HEK293 (cell line): ENCODE results near the gene UNC45B.
"Not testable (repeated sequence)": the region's sequence is repeated elsewhere in the genome, so short reads cannot be mapped to it uniquely, and the experiment has no call there.

Experiments
- CTCF ChIA-PET: fragments of 350-600 bp; formaldehyde crosslinking; extraction: SDS; loops from one replicate; lab custom pipeline; 2021; ENCODE audit warnings: antibody characterized with exemption; lab: Yijun Ruan, JAX
- POLR2A ChIA-PET: fragments of 300-600 bp; formaldehyde crosslinking; extraction: SDS; loops from one replicate; lab custom pipeline; 2020; ENCODE audit warnings: antibody characterized with exemption, inconsistent platforms; lab: Yijun Ruan, JAX
- H3K27ac ChIP-seq: fragments of 200-500 bp; sonication (Bioruptor generic); 2 replicates; pipeline ENCODE4 v1.5.1; 2014; ENCODE audit warnings: low read depth, low read length, control low read depth, inconsistent platforms; ENCODE audit errors: extremely low read depth
- H3K36me3 ChIP-seq, 2 experiments: fragments of 200-500 bp in 1 of 2; sonication (Bioruptor generic) in 1 of 2; 1 replicate in 1 of 2; 2 replicates in 1 of 2; pipeline ENCODE4 v1.5.1; 2014 to 2017; ENCODE audit warnings: inconsistent platforms in 2 of 2, low read length in 2 of 2; ENCODE audit not compliant: control insufficient read depth in 2 of 2, insufficient read depth in 1 of 2
- H3K4me1 ChIP-seq: fragments of 200-500 bp; sonication (Bioruptor generic); 2 replicates; pipeline ENCODE4 v1.5.1; 2014; ENCODE audit warnings: mild to moderate bottlenecking, low read length, inconsistent platforms; ENCODE audit not compliant: control insufficient read depth, insufficient read depth
- H3K4me3 ChIP-seq: 2 replicates; pipeline ENCODE4 v1.5.1; 2011; ENCODE audit warnings: low read depth, mild to moderate bottlenecking, control low read depth, low read length, moderate library complexity
- H3K9me3 ChIP-seq: fragments of 200-500 bp; sonication (Bioruptor generic); 2 replicates; pipeline ENCODE4 v1.5.1; 2014; ENCODE audit warnings: low read depth, low read length, inconsistent platforms; ENCODE audit not compliant: control insufficient read depth, insufficient read depth
- BCL11A ChIP-seq: fragments of 450-650 bp; formaldehyde crosslinking; IDR thresholded peaks from 2 replicates; pipeline ENCODE4 v1.5.1; 2016; ENCODE audit warnings: low read depth, missing biosample characterization, missing genetic modification characterization
- KLF16 ChIP-seq: fragments of 450-650 bp; formaldehyde crosslinking; IDR thresholded peaks from 2 replicates; pipeline ENCODE4 v1.5.1; 2017; ENCODE audit warnings: missing biosample characterization, missing genetic modification characterization
- REPIN1 ChIP-seq: fragments of 450-650 bp; formaldehyde crosslinking; IDR thresholded peaks from 2 replicates; pipeline ENCODE4 v1.5.1; 2017; ENCODE audit warnings: missing biosample characterization, missing genetic modification characterization, low read depth
- ZBTB21 ChIP-seq: fragments of 450-650 bp; formaldehyde crosslinking; IDR thresholded peaks from 2 replicates; pipeline ENCODE4 v1.5.1; 2017; ENCODE audit warnings: missing biosample characterization, missing genetic modification characterization
- ZBTB7A ChIP-seq: fragments of 450-650 bp; formaldehyde crosslinking; IDR thresholded peaks from 2 replicates; pipeline ENCODE4 v1.5.1; 2016; ENCODE audit warnings: low read depth, missing biosample characterization, missing genetic modification characterization
- ZNF112 ChIP-seq: fragments of 450-650 bp; formaldehyde crosslinking; IDR thresholded peaks from 2 replicates; pipeline ENCODE4 v1.5.0; 2017; ENCODE audit warnings: missing biosample characterization, missing genetic modification characterization
- ZNF114 ChIP-seq: fragments of 450-650 bp; formaldehyde crosslinking; IDR thresholded peaks from 2 replicates; pipeline ENCODE4 v1.5.0; 2017; ENCODE audit warnings: missing biosample characterization, missing genetic modification characterization
- ZNF133 ChIP-seq: fragments of 450-650 bp; formaldehyde crosslinking; IDR thresholded peaks from 2 replicates; pipeline ENCODE4 v1.5.1; 2016; ENCODE audit warnings: missing biosample characterization, missing genetic modification characterization
- ZNF155 ChIP-seq: fragments of 450-650 bp; formaldehyde crosslinking; IDR thresholded peaks from 2 replicates; pipeline ENCODE4 v1.5.1; 2016; ENCODE audit warnings: missing biosample characterization, missing genetic modification characterization
- ZNF174 ChIP-seq: fragments of 450-650 bp; formaldehyde crosslinking; IDR thresholded peaks from 2 replicates; pipeline ENCODE4 v1.5.0; 2017; ENCODE audit warnings: missing biosample characterization, mild to moderate bottlenecking, missing genetic modification characterization
- ZNF24 ChIP-seq: fragments of 450-650 bp; formaldehyde crosslinking; IDR thresholded peaks from 2 replicates; pipeline ENCODE4 v1.5.1; 2016; ENCODE audit warnings: missing biosample characterization, missing genetic modification characterization
- ZNF274 ChIP-seq, 2 experiments: fragments of 200-500 bp in 1 of 2; fragments of 450-650 bp in 1 of 2; sonication (Bioruptor generic) in 1 of 2; formaldehyde crosslinking in 1 of 2; IDR thresholded peaks; 2 replicates each; pipeline versions ENCODE4 v1.5.1 to v1.6.1; 2014 to 2016; ENCODE audit warnings: borderline replicate concordance in 1 of 2, inconsistent platforms in 1 of 2, low read length in 1 of 2, missing biosample characterization in 1 of 2, missing genetic modification characterization in 1 of 2
- ZNF280C ChIP-seq: fragments of 450-650 bp; formaldehyde crosslinking; IDR thresholded peaks from 2 replicates; pipeline ENCODE4 v1.5.1; 2016; ENCODE audit warnings: missing biosample characterization, missing genetic modification characterization
- ZNF433 ChIP-seq: fragments of 450-650 bp; formaldehyde crosslinking; IDR thresholded peaks from 2 replicates; pipeline ENCODE4 v1.5.1; 2016; ENCODE audit warnings: missing biosample characterization, missing genetic modification characterization, low read depth
- ZNF501 ChIP-seq: fragments of 450-650 bp; formaldehyde crosslinking; IDR thresholded peaks from 2 replicates; pipeline ENCODE4 v1.5.1; 2016; ENCODE audit warnings: missing biosample characterization, missing genetic modification characterization
- ZNF529 ChIP-seq: fragments of 450-650 bp; formaldehyde crosslinking; IDR thresholded peaks from 2 replicates; pipeline ENCODE4 v1.5.1; 2017; ENCODE audit warnings: missing genetic modification characterization, missing biosample characterization; ENCODE audit not compliant: insufficient replicate concordance
- ZNF768 ChIP-seq: fragments of 450-650 bp; formaldehyde crosslinking; IDR thresholded peaks from 2 replicates; pipeline ENCODE4 v1.5.1; 2018; ENCODE audit warnings: missing biosample characterization, mild to moderate bottlenecking, missing genetic modification characterization
- ZNF777 ChIP-seq: fragments of 450-650 bp; formaldehyde crosslinking; IDR thresholded peaks from 2 replicates; pipeline ENCODE4 v1.5.1; 2017; ENCODE audit warnings: missing biosample characterization, missing genetic modification characterization, borderline replicate concordance
- ZNF785 ChIP-seq: fragments of 450-650 bp; formaldehyde crosslinking; IDR thresholded peaks from 2 replicates; pipeline ENCODE4 v1.5.1; 2016; ENCODE audit warnings: missing biosample characterization, missing genetic modification characterization
- ZNF843 ChIP-seq: fragments of 450-650 bp; formaldehyde crosslinking; IDR thresholded peaks from 2 replicates; pipeline ENCODE4 v1.5.1; 2016; ENCODE audit warnings: missing biosample characterization, missing genetic modification characterization

The UNC45B gene

GRCh38 chr17:35202582-35202981 is 55.0 kb downstream of the UNC45B start:
- H3K4me1 ChIP-seq, H3K36me3 ChIP-seq, H3K27ac ChIP-seq, H3K4me3 ChIP-seq, H3K9me3 ChIP-seq, POLR2A ChIA-PET, CTCF ChIA-PET: not testable (repeated sequence)
- TF ChIP-seq ZNF529 (tag by site-specific recombination): peak; percentile 52

GRCh38 chr17:35210741-35211140 is 63.1 kb downstream of the UNC45B start:
- ChIA-PET CTCF (interaction anchor here (0.6 to 0.7 kb wide), 2 partner anchors 102 to 162 kb away, joined by 3 to 5 read pairs; no protein-coding TSS in a partner anchor), POLR2A (no interaction called here)
- Histone ChIP-seq H3K36me3 (no peaks in the 10 kb centered on the region), H3K4me1 (no peaks in the 10 kb centered on the region), H3K9me3 (no peaks in the 10 kb centered on the region), H3K4me3 (no peak overlapping the region), H3K27ac (no peak overlapping the region)
- no peak for TF ChIP-seq ZBTB7A
- no peak for TF ChIP-seq ZNF274 (IDR thresholded peaks at IDR 0.05; ENCODE audit: low read length)
- no peak for TF ChIP-seq ZNF274 (tag by site-specific recombination; IDR thresholded peaks at IDR 0.05; ENCODE audit: borderline replicate concordance)
- no peak for TF ChIP-seq ZNF155 (tag by site-specific recombination)
- no peak for TF ChIP-seq ZNF24 (tag by site-specific recombination)
- TF ChIP-seq ZNF114 (tag by site-specific recombination): no peak
- TF ChIP-seq KLF16 (tag by site-specific recombination): no peak
- no peak for TF ChIP-seq ZNF777 (tag by site-specific recombination)
- no peak for TF ChIP-seq ZNF112 (tag by site-specific recombination)
- no peak for TF ChIP-seq REPIN1 (tag by site-specific recombination)
- TF ChIP-seq ZNF501 (tag by site-specific recombination): no peak
- TF ChIP-seq ZNF433 (tag by site-specific recombination): no peak
- TF ChIP-seq ZNF785 (tag by site-specific recombination): no peak
- no peak for TF ChIP-seq BCL11A (tag by site-specific recombination)
- TF ChIP-seq ZNF174 (tag by site-specific recombination): no peak
- no peak for TF ChIP-seq ZNF843 (tag by site-specific recombination)
- TF ChIP-seq ZBTB21: no peak
- TF ChIP-seq ZNF280C (tag by site-specific recombination): no peak
- TF ChIP-seq ZNF768 (tag by site-specific recombination): no peak

- Histone ChIP-seq H3K4me1 (no peaks in the 10 kb centered on the region; the same call in 1 of the 2 replicates), H3K27ac (no peak overlapping the region), H3K36me3 (no peaks in the 10 kb centered on the region), H3K9me3 (no peaks in the 10 kb centered on the region), H3K4me3 (no peak overlapping the region)
- POLR2A ChIA-PET: no interaction called here
- CTCF ChIA-PET: no interaction called here
- TF ChIP-seq ZNF133 (tag by site-specific recombination) (peak; percentile 58), REPIN1 (tag by site-specific recombination) (no peak)
Observed at GRCh38 chr17:35212668-35213067, 65.1 kb downstream of the UNC45B start.
